Measurements from ENCODE around the gene ATP10A. TPM values are rescaled to one million over a fixed set of nuclear protein-coding genes. Genes with fewer than 3 reads are reported as not detected.

Gene ATP10A
- total RNA-seq, 4 donors from 2014 or later: 8.1 to 36.0 (median 17.9) TPM

DNA sequence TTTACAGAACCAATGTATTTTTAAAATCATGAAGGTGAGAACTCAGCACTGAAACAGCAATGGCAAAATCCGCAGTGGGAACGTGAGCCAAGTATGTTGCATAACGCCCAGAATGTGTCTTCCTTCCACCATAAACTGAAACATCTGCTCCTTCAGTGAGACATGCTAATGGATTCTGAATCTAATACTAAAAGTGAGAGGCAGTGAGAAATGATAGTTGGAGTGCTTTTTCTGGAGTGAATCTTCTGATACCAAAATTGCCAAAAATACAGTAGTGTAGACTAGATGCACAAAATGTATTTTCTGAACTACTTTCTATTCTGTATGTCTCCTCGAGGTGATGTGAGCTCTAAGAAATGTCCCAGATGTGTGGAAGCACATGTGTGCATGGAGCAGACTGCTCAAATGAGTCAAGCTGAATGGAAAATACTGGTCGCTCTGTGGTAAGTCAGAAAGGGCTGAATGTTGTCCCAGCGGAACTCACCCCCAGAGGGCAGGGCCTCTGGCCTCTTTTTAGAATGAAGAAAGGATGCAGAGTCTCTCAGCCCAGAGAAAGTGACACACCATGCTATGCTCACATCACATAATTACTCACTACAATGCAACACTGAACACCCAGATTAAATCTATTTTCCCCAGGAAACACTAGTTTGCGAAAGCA lies 73.0 kb downstream of the ATP10A start:
- no peak overlapping the region for H3K4me3 ChIP-seq
- 39 to 49% methylated on average over 7 of the region's 7 CpGs for WGBS, 2 donors

DNA sequence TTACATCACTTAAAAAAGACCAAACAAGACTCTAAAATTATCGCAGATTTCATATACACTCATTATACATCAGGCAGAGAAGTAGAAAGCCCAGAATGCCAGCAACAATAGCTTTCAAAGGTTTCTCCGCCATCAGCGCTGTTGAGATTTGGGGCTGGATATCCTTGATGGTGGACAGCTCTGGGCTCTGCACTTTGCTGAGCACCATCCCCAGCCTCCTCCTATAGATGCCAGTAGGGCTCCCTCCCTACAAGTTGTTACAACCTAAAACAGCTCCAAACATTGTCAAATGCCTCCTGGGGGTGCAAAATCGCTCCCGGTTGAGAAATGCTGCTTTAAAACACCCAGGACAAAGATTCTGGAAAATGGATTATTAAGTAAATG lies 73.5 kb downstream of the ATP10A start:
- Histone ChIP-seq H3K4me1 (peaks cover 0 to 59% (median 6%) of the 10 kb centered on the region in 4 donors), H3K27ac (peak overlapping the region in 3 of 4 donors; percentile 23 to 45 (median 44)), H3K36me3 (no peaks in the 10 kb centered on the region), H3K27me3 (no peaks in the 10 kb centered on the region), H3K9me3 (no peaks in the 10 kb centered on the region), H3K4me3 (no peak overlapping the region)
- WGBS, 2 donors: 66 to 79% methylated on average over 5 of the region's 5 CpGs
- TF ChIP-seq EP300 (IDR thresholded peaks at IDR 0.05): no peak
- TF ChIP-seq, protein P1, sequence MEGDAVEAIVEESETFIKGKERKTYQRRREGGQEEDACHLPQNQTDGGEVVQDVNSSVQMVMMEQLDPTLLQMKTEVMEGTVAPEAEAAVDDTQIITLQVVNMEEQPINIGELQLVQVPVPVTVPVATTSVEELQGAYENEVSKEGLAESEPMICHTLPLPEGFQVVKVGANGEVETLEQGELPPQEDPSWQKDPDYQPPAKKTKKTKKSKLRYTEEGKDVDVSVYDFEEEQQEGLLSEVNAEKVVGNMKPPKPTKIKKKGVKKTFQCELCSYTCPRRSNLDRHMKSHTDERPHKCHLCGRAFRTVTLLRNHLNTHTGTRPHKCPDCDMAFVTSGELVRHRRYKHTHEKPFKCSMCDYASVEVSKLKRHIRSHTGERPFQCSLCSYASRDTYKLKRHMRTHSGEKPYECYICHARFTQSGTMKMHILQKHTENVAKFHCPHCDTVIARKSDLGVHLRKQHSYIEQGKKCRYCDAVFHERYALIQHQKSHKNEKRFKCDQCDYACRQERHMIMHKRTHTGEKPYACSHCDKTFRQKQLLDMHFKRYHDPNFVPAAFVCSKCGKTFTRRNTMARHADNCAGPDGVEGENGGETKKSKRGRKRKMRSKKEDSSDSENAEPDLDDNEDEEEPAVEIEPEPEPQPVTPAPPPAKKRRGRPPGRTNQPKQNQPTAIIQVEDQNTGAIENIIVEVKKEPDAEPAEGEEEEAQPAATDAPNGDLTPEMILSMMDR (IDR thresholded peaks at IDR 0.05): no peak
- TF ChIP-seq POLR2A (IDR thresholded peaks at IDR 0.05): no peak
- DNase-seq (ENCODE audit: low spot score in 2 of 2): no peak

More for the DNA sequence above, 73.0 kb downstream of the ATP10A start:
- Histone ChIP-seq H3K27me3 (no peaks in the 10 kb centered on the region), H3K36me3 (no peaks in the 10 kb centered on the region), H3K9me3 (no peaks in the 10 kb centered on the region), H3K4me1 (peaks cover 0 to 57% (median 6%) of the 10 kb centered on the region in 4 donors), H3K27ac (peak overlapping the region in 3 of 4 donors; percentile 27 to 45 (median 44))
- DNase-seq (ENCODE audit: low spot score in 2 of 2): peak; percentile 56 to 84
- TF ChIP-seq EP300 (IDR thresholded peaks at IDR 0.05): peak in 1 of 2 donors; percentile 83
- TF ChIP-seq POLR2A (IDR thresholded peaks at IDR 0.05): no peak
- TF ChIP-seq, protein P1 (IDR thresholded peaks at IDR 0.05): no peak

DNA sequence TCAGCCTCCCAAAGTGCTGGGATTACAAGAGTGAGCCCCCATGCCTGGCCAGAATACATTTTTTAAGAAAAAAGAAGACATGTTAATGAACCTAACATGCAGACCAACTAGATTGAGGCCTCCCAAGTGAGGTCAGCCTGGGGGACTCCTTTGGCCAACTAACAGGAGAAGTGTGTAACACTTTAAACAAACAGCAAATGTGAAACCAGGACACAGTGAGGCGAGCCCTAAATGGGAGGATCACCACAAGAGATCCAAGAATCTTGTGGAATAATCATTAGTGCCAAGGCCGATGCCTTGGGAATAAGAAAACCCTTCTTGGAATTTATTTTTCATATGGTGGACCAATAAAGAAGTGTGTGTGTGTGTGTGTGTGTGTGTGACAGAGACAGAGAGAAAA lies 73.9 kb downstream of the ATP10A start:
- H3K27ac ChIP-seq: peak overlapping the region in 1 of 4 donors; percentile 23
- no peak for DNase-seq (ENCODE audit: low spot score in 2 of 2)
- H3K36me3 ChIP-seq: no peaks in the 10 kb centered on the region
- H3K4me1 ChIP-seq: peaks cover 0 to 59% (median 6%) of the 10 kb centered on the region in 4 donors
- TF ChIP-seq POLR2A (IDR thresholded peaks at IDR 0.05): no peak
- no peak for TF ChIP-seq EP300 (IDR thresholded peaks at IDR 0.05)
- TF ChIP-seq, protein P1 (IDR thresholded peaks at IDR 0.05): no peak
- H3K27me3 ChIP-seq: no peaks in the 10 kb centered on the region
- no peak overlapping the region for H3K4me3 ChIP-seq
- WGBS, 2 donors: 50 to 60% methylated on average over 2 of the region's 2 CpGs
- H3K9me3 ChIP-seq: no peaks in the 10 kb centered on the region

DNA sequence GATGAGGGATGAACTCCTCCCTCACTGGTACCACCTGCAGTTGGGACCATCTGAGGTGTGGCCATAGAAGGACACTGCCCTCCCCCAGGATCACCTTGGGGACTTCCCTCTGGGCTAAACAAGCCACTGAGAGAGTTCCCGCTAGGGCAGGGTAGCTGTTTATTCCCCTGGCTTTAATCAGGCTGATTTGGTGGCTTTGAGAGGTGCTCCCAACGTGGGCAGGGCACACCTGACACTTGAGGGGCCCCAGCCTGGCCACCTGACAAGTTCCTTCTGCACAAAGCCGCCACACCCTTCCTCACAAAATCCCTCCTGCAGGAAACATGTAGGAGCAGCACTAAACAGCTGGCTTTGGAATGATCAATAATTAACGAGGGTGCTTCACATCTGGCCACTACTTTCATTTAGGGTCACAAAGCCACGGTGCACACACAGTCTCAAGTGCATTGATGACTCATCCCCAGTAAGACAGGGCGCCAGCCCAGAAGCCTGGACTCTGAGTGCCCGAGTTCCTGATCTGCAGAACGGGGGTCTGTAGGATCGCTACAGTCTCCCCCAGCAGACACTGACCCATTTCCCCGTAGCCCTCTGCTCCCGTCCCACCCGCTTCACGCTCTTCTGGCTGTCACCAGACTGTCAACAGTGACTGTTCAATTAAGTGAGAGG lies 75.1 kb downstream of the ATP10A start:
- Histone ChIP-seq H3K9me3 (no peaks in the 10 kb centered on the region), H3K36me3 (no peaks in the 10 kb centered on the region), H3K4me3 (no peak overlapping the region), H3K4me1 (peaks cover 0 to 59% (median 6%) of the 10 kb centered on the region in 4 donors), H3K27me3 (no peaks in the 10 kb centered on the region), H3K27ac (no peak overlapping the region)
- 60 to 66% methylated on average over 11 to 13 of the region's 13 CpGs for WGBS, 2 donors
- no peak for DNase-seq (ENCODE audit: low spot score in 2 of 2)
- TF ChIP-seq, protein P1 (IDR thresholded peaks at IDR 0.05): no peak
- TF ChIP-seq EP300 (IDR thresholded peaks at IDR 0.05): no peak
- TF ChIP-seq POLR2A (IDR thresholded peaks at IDR 0.05): no peak

DNA sequence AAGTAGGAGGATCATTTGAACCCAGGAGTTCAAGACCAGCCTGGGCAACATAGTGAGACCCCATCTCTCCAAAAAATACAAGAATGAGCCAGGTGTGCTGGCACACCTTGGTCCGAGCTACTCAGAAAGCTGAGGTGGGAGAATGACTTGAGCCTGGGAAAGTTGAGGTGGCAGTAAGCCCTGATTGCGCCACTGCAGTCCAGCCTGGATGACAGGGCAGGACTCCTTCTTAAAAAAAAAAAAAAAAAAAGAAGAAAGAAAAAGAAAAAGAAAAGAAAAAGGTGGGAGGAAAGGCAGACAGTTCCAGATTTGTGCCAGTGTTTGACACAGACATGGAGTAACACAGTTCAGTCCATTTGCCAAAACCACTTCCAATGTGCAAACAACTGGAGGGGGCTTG lies 75.7 kb downstream of the ATP10A start:
- no peaks in the 10 kb centered on the region for H3K27me3 ChIP-seq
- H3K36me3 ChIP-seq: no peaks in the 10 kb centered on the region
- H3K9me3 ChIP-seq: no peaks in the 10 kb centered on the region
- peaks cover 0 to 59% (median 6%) of the 10 kb centered on the region in 4 donors for H3K4me1 ChIP-seq
- TF ChIP-seq, protein P1 (IDR thresholded peaks at IDR 0.05): no peak
- TF ChIP-seq POLR2A (IDR thresholded peaks at IDR 0.05) (no peak), EP300 (IDR thresholded peaks at IDR 0.05) (no peak)
- H3K27ac ChIP-seq: no peak overlapping the region
- no peak overlapping the region for H3K4me3 ChIP-seq
- 93 to 98% methylated on average over 2 of the region's 2 CpGs for WGBS, 2 donors
- DNase-seq (ENCODE audit: low spot score in 2 of 2): no peak
